Breast epithelium (tissue), 4 donors: ENCODE data around the gene TRIM38. TPM values are rescaled to one million over a fixed set of nuclear protein-coding genes. Genes with fewer than 3 reads are reported as not detected.
"Not testable (repeated sequence)": the region's sequence is repeated elsewhere in the genome, so short reads cannot be mapped to it uniquely, and the experiment has no call there.

ENCODE experiments used
- DNase-seq, 2 donors: peaks; one replicate each; pipeline ENCODE4 v3.0.0-alpha.2; 2019; ENCODE audit warnings: low spot score in 2 of 2
- H3K27ac ChIP-seq, 2 donors: fragments of 200-600 bp; sonication (generic) in 1 of 2; one replicate each; pipeline ENCODE4 v1.5.1; 2016 to 2019; ENCODE audit warnings: mild to moderate bottlenecking in 1 of 2
- H3K27me3 ChIP-seq, 2 donors: fragments of 200-600 bp; sonication (generic) in 1 of 2; one replicate each; pipeline versions ENCODE4 v1.5.1 to v1.6.0; 2017 to 2019; ENCODE audit warnings: control low read depth in 1 of 2, mild to moderate bottlenecking in 1 of 2
- H3K36me3 ChIP-seq: fragments of 200-600 bp; one replicate; pipeline ENCODE4 v1.5.1; 2019
- H3K4me1 ChIP-seq, 2 donors: fragments of 200-600 bp; sonication (generic); one replicate each; pipeline ENCODE4 v1.5.1; 2016 to 2019; ENCODE audit warnings: control low read depth in 1 of 2
- H3K4me3 ChIP-seq, 3 donors: fragments of 200-600 bp; sonication (generic); 1 replicate in 2 of 3; 2 replicates in 1 of 3; pipeline ENCODE4 v1.5.1; 2016 to 2019; ENCODE audit warnings: mild to moderate bottlenecking in 3 of 3, moderate library complexity in 2 of 3
- H3K9me3 ChIP-seq, 2 donors: fragments of 200-600 bp; sonication (generic) in 1 of 2; one replicate each; pipeline ENCODE4 v1.5.1; 2016 to 2019; ENCODE audit warnings: control low read depth in 1 of 2
- CTCF ChIP-seq, 3 donors: fragments of 450-650 bp; IDR thresholded peaks; one replicate each; pipeline ENCODE4 v1.5.1; 2016 to 2017; ENCODE audit warnings: antibody characterized with exemption in 3 of 3, mild to moderate bottlenecking in 3 of 3, moderate library complexity in 3 of 3
- POLR2A ChIP-seq: fragments of 450-650 bp; IDR thresholded peaks from one replicate; pipeline ENCODE4 v1.6.1; 2016; ENCODE audit warnings: antibody characterized with exemption, mild to moderate bottlenecking, moderate library complexity
- POLR2AphosphoS5 ChIP-seq, 3 donors: sonication (generic); formaldehyde crosslinking; IDR thresholded peaks; one replicate each; pipeline ENCODE4 v1.6.1; 2017; ENCODE audit warnings: antibody characterized with exemption in 3 of 3
- intact Hi-C: fragments of 100-400 bp; cut with DNase I; formaldehyde crosslinking; loops from one replicate; pipeline ENCODE4 v1.15.1; 2023; ENCODE audit warnings: low total_unique reads
- total RNA-seq, 3 donors: library from RNA; depleted of rRNA; stranded (reverse); fragments of >200 nt; gene quantifications; one replicate each; pipeline ENCODE4 v1.1.0, GENCODE V29; 2016

Gene TRIM38
- total RNA-seq, 3 donors from 2014 or later = 11.8 to 16.2 (median 12.1) TPM

DNA sequence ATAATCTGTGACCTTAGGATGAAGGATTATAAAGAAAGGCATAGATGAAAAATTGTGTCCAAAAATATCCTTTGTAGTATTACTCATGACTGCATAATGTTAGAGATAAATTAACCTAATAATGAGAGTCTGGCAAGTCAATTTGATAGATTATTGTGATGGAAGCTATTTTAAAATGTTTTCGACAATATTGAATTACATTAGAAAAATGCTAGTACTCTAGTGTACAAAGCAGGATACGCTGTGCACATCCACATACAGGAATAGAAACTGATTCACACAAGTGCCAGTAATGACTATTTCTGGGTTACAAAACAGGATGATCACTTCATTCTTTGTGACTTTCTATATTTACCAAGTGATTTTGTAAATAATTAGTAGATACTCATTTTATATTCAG, 35.4 kb upstream of the TRIM38 start:
- Histone ChIP-seq H3K36me3 (no peaks in the 10 kb centered on the region), H3K4me3 (no peak overlapping the region), H3K27ac (no peak overlapping the region), H3K27me3 (no peaks in the 10 kb centered on the region), H3K4me1 (no peaks in the 10 kb centered on the region), H3K9me3 (no peaks in the 10 kb centered on the region)
- no peak for TF ChIP-seq POLR2A
- no peak for TF ChIP-seq CTCF (IDR thresholded peaks at IDR 0.05)
- TF ChIP-seq POLR2AphosphoS5 (IDR thresholded peaks at IDR 0.05) = no peak
- no peak for DNase-seq
- intact Hi-C loops = no loop called here

DNA sequence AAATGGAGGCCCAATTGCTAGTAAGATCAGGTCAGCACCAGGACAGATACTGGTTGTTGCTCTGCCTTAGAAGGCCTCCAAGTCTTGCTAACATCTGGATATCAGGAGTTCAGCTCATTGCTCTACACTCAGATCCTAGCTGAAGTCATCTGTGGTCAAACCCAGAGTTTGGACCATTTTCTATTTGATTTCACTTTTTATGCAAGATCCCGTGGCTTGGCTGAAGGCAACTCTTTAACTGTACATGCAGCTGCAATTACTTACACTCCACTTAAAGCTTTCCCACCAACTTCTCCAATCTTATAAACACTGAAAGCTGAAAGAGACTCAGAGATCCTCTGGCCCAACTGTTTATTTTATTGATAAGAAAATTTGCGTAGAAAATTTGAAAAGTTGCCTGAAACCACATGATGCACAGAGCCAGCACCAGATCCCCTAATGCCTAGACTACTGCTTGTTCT, 34.8 kb upstream of the TRIM38 start:
- no peak for TF ChIP-seq CTCF (IDR thresholded peaks at IDR 0.05)

GRCh38 chr6:25928562-25929324, 33.9 kb upstream of the TRIM38 start:
- Histone ChIP-seq H3K9me3 (no peaks in the 10 kb centered on the region), H3K36me3 (no peaks in the 10 kb centered on the region)

More for the DNA sequence above, 34.8 kb upstream of the TRIM38 start:
- intact Hi-C loops = no loop called here
- Histone ChIP-seq H3K4me1 (no peaks in the 10 kb centered on the region), H3K9me3 (no peaks in the 10 kb centered on the region), H3K27me3 (no peaks in the 10 kb centered on the region), H3K36me3 (no peaks in the 10 kb centered on the region), H3K27ac (no peak overlapping the region), H3K4me3 (no peak overlapping the region)
- DNase-seq = no peak

DNA sequence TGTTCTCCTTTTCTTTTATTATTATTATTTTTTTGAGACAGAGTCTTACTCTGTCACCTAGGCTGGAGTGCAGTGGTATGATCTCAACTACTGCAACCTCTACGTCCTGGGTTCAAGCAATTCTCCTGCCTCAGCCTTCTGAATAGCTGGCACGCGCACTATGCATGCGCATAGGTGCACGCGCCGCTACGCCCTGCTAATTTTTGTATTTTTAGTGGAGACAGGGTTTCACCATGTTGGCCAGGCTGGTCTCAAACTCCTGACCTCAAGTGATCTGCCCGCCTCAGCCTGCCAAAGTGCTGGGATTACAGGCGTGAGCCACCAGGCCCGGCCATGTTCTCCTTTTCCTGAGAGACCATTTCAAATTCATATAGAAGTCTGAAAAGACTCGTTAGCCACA, 32.8 kb upstream of the TRIM38 start:
- H3K9me3 ChIP-seq, H3K4me3 ChIP-seq, DNase-seq, H3K27me3 ChIP-seq, H3K4me1 ChIP-seq, H3K36me3 ChIP-seq, H3K27ac ChIP-seq, intact Hi-C loops: not testable (repeated sequence)

More at GRCh38 chr6:25928562-25929324, 33.9 kb upstream of the TRIM38 start:
- TF ChIP-seq CTCF (IDR thresholded peaks at IDR 0.05) = no peak
- no peak for TF ChIP-seq POLR2A
- no peak for TF ChIP-seq POLR2AphosphoS5 (IDR thresholded peaks at IDR 0.05)
- no peak overlapping the region for H3K27ac ChIP-seq
- H3K27me3 ChIP-seq = no peaks in the 10 kb centered on the region
- H3K4me3 ChIP-seq = no peak overlapping the region
- H3K4me1 ChIP-seq = no peaks in the 10 kb centered on the region
- DNase-seq = no peak
- intact Hi-C loops = no loop called here

DNA sequence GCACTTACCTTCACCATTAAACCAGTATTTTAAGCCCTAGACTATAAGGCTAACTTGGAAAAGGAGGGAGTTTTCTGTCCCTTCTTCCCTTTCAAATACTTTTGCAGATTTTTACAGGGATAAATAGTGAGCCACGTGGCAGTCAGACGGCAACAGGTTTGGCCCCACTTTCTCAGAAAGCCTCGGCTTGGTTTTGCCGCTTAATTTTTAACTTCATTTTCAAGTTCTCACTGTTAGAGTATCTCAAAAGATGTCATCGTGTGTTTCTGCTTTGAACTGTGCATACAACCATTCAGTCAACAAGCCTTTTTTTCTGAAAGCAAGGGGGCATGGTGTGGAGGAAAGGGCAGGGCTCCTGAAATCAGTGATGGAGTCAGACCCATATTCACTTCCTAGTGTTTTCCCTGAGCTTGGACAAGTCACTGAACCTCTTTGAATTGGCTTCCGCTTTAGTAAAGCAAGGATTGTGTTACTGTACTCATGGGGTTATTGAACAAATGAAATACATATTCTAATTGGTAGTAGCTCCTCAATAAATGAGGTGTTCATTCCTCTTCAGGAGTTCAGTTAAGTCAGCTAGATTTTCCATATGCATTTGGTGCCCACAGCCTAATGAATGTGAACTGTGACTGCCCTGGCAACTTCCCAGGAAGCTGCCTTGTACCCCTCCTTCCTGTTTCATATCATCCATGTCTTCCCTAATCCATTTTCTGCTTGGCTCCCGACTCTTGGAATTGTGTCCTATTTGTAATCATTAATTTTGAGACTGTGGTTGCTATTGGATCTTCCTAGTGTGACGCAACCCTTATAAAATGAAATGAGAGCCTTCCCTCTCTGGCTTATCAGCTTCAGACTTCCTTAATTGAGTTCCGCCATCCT, 31.8 kb upstream of the TRIM38 start, which contains the start of gene SLC17A2:
Gene SLC17A2, minus strand, starts transcription at position 160 of the 879 bp plus-strand sequence. CDS start 4,895 bp downstream, outside the sequence.
- Histone ChIP-seq H3K27ac (no peak within 1 kb of the TSS), H3K36me3 (no peaks in the 10 kb centered on the region), H3K4me3 (no peak within 1 kb of the TSS), H3K4me1 (no peaks in the 10 kb centered on the region), H3K27me3 (no peaks in the 10 kb centered on the region), H3K9me3 (no peaks in the 10 kb centered on the region)
- no peak for DNase-seq
- no peak for TF ChIP-seq POLR2A
- TF ChIP-seq POLR2AphosphoS5 (IDR thresholded peaks at IDR 0.05) = no peak
- no peak for TF ChIP-seq CTCF (IDR thresholded peaks at IDR 0.05)
- intact Hi-C loops = no loop called here
